ENCODE results near the gene SYT12. TPM values are rescaled to one million over a fixed set of nuclear protein-coding genes. Genes with fewer than 3 reads are reported as not detected.

Gene SYT12
- total RNA-seq, 1 experiment from 2014 or later = 1.9 TPM

DNA sequence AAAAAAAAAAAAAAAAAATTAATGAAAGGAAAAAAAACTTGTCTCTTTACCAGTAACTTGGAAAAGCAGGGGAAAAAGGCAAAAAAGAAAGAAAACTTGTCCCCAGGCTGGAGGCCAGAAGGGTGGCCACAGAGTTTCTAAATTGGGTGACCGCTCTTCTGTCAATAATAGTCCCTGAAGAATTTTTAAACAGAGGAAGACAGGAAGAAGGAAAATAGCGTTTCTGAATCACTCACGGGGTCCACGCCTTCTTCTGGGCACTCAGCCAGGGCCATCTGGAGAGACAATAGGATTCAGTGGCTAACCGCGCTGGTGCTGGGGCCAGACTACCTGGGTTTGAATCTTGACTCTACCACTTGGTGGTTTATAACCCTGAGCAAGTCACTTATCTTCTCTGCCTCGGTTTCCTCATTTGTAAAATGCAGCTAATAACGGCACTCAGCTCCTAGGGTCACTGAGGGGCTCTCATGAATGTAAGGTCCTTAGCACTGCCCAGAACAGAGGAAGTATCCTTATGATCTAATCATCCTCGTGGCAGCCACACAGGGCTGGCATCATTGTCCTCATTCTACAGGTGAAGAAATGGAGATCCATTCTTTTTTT lies 40.9 kb upstream of the SYT12 start:
- H3K18ac ChIP-seq (ENCODE audit: insufficient read length, low read depth, low read length) = no peak overlapping the region
- Mint-ChIP-seq H3K9me3 (peaks cover 7 to 12% of the 10 kb centered on the region in 2 experiments), H3K27ac (no peak overlapping the region), H3K4me1 (peaks cover 6 to 8% of the 10 kb centered on the region in 2 experiments), H3K36me3 (ENCODE audit: insufficient read depth in 1 of 3, low read depth in 3 of 3) (peaks cover 2 to 4% (median 2%) of the 10 kb centered on the region in 3 experiments; a peak in 5 of 7 replicates), H3K27me3 (ENCODE audit: low read depth) (peaks cover 13% of the 10 kb centered on the region), H3K4me3 (no peak overlapping the region)
- TF ChIP-seq CTCF (conservative IDR thresholded peaks at IDR 0.05) = no peak
- no peaks in the 10 kb centered on the region for H3K9me3 ChIP-seq (ENCODE audit: control insufficient read depth, low read depth, low read length)
- no peak for DNase-seq
- WGBS (ENCODE audit: extremely low coverage, insufficient read length, low lambda C conversion rate) = no CpG with 5 or more reads among the region's 9 CpGs
- no peak overlapping the region for H3K4ac ChIP-seq (ENCODE audit: low read depth, low read length)
- no peak overlapping the region for H3K27ac ChIP-seq (ENCODE audit: insufficient read length, low read depth, low read length)
- H2AK5ac ChIP-seq (ENCODE audit: insufficient read length, low read length) = no peak overlapping the region
- H4K8ac ChIP-seq (replicated peaks; ENCODE audit: insufficient read length, low read depth, low read length) = no peak overlapping the region
- H3K56ac ChIP-seq (ENCODE audit: insufficient read length, low read depth, low read length) = no peak overlapping the region
- no peak overlapping the region for H4K5ac ChIP-seq (ENCODE audit: insufficient read length, low read depth, low read length)
- H3K27me3 ChIP-seq (ENCODE audit: insufficient read depth, low read length) = no peaks in the 10 kb centered on the region
- no peak overlapping the region for H3K14ac ChIP-seq (ENCODE audit: insufficient read depth, low read length)
- H2BK120ac ChIP-seq (ENCODE audit: low read depth, low read length, poor library complexity, severe bottlenecking) = no peak overlapping the region
- peaks cover under 1% of the 10 kb centered on the region; the same call in 1 of the 2 replicates for H3K4me1 ChIP-seq (ENCODE audit: insufficient read depth, low read length)
- H3K79me2 ChIP-seq (ENCODE audit: insufficient read depth, low read length) = no peaks in the 10 kb centered on the region
- no peak overlapping the region for H2BK12ac ChIP-seq (ENCODE audit: insufficient read length, low read depth, low read length)
- no peak overlapping the region for H2BK5ac ChIP-seq (ENCODE audit: insufficient read length, low read length)
- H4K91ac ChIP-seq (ENCODE audit: insufficient read length, low read depth, low read length) = no peak overlapping the region
- H2BK20ac ChIP-seq (ENCODE audit: low read depth, low read length, poor library complexity, severe bottlenecking) = no peak overlapping the region
- H2BK15ac ChIP-seq (ENCODE audit: low read depth, low read length) = no peak overlapping the region
- no peak overlapping the region for H3T11ph ChIP-seq (ENCODE audit: low read length)
- H3K23ac ChIP-seq (ENCODE audit: insufficient read length, low read depth, low read length) = no peak overlapping the region
- H3K23me2 ChIP-seq (ENCODE audit: insufficient read length, low read depth, low read length, poor library complexity, severe bottlenecking) = no peaks in the 10 kb centered on the region
- H3K9ac ChIP-seq (ENCODE audit: extremely low read depth, insufficient read length, low read length) = no peak overlapping the region
- H3K79me1 ChIP-seq (ENCODE audit: insufficient read depth, low read depth, low read length, poor library complexity, severe bottlenecking) = no peaks in the 10 kb centered on the region
- no peaks in the 10 kb centered on the region for H4K20me1 ChIP-seq (ENCODE audit: control insufficient read depth, insufficient read depth, insufficient read length)
- H2AFZ ChIP-seq (ENCODE audit: low read length) = no peak overlapping the region
- no peak overlapping the region for H3K4me2 ChIP-seq (ENCODE audit: insufficient read depth, insufficient read length, low read length)
